ENCODE data around the gene FLRT1.

FLRT1 gene

GRCh38 chr11:64072871-64073270 is 37.1 kb downstream of the FLRT1 start:
- Histone ChIP-seq H3K27me3 (ENCODE audit: control insufficient read depth in 2 of 2, insufficient read depth in 2 of 2, low read length in 2 of 2) (no peaks in the 10 kb centered on the region), H3K36me3 (ENCODE audit: control insufficient read depth in 2 of 2, insufficient read depth in 2 of 2, low read length in 2 of 2) (no peaks in the 10 kb centered on the region), H3K27ac (ENCODE audit: low read depth in 2 of 2, low read length in 2 of 2) (no peak overlapping the region), H3K4me1 (ENCODE audit: control insufficient read depth in 2 of 2, insufficient read depth in 2 of 2, low read length in 2 of 2) (no peaks in the 10 kb centered on the region), H3K9ac (ENCODE audit: low read depth in 1 of 2, low read length in 2 of 2) (no peak overlapping the region), H3K4me3 (ENCODE audit: low read length in 2 of 2) (no peak overlapping the region), H3K9me3 (ENCODE audit: control insufficient read depth in 2 of 2, low read length in 2 of 2) (no peaks in the 10 kb centered on the region)

GRCh38 chr11:64073542-64073941 is 37.8 kb downstream of the FLRT1 start:
- Histone ChIP-seq H3K4me3 (ENCODE audit: low read length in 2 of 2) (no peak overlapping the region), H3K27ac (ENCODE audit: low read depth in 2 of 2, low read length in 2 of 2) (no peak overlapping the region), H3K4me1 (ENCODE audit: control insufficient read depth in 2 of 2, insufficient read depth in 2 of 2, low read length in 2 of 2) (no peaks in the 10 kb centered on the region), H3K27me3 (ENCODE audit: control insufficient read depth in 2 of 2, insufficient read depth in 2 of 2, low read length in 2 of 2) (no peaks in the 10 kb centered on the region), H3K9ac (ENCODE audit: low read depth in 1 of 2, low read length in 2 of 2) (no peak overlapping the region), H3K36me3 (ENCODE audit: control insufficient read depth in 2 of 2, insufficient read depth in 2 of 2, low read length in 2 of 2) (no peaks in the 10 kb centered on the region), H3K9me3 (ENCODE audit: control insufficient read depth in 2 of 2, low read length in 2 of 2) (no peaks in the 10 kb centered on the region)

GRCh38 chr11:64074239-64074638 is 38.5 kb downstream of the FLRT1 start:
- no peak overlapping the region for H3K4me3 ChIP-seq (ENCODE audit: low read length in 2 of 2)
- no peaks in the 10 kb centered on the region for H3K4me1 ChIP-seq (ENCODE audit: control insufficient read depth in 2 of 2, insufficient read depth in 2 of 2, low read length in 2 of 2)
- H3K36me3 ChIP-seq (ENCODE audit: control insufficient read depth in 2 of 2, insufficient read depth in 2 of 2, low read length in 2 of 2), result no peaks in the 10 kb centered on the region
- H3K27ac ChIP-seq (ENCODE audit: low read depth in 2 of 2, low read length in 2 of 2), result no peak overlapping the region
- no peaks in the 10 kb centered on the region for H3K9me3 ChIP-seq (ENCODE audit: control insufficient read depth in 2 of 2, low read length in 2 of 2)
- H3K27me3 ChIP-seq (ENCODE audit: control insufficient read depth in 2 of 2, insufficient read depth in 2 of 2, low read length in 2 of 2), result no peaks in the 10 kb centered on the region
- no peak overlapping the region for H3K9ac ChIP-seq (ENCODE audit: low read depth in 1 of 2, low read length in 2 of 2)

- Histone ChIP-seq H3K9ac (ENCODE audit: low read depth in 1 of 2, low read length in 2 of 2) (no peak overlapping the region), H3K4me1 (ENCODE audit: control insufficient read depth in 2 of 2, insufficient read depth in 2 of 2, low read length in 2 of 2) (no peaks in the 10 kb centered on the region), H3K27me3 (ENCODE audit: control insufficient read depth in 2 of 2, insufficient read depth in 2 of 2, low read length in 2 of 2) (no peaks in the 10 kb centered on the region), H3K27ac (ENCODE audit: low read depth in 2 of 2, low read length in 2 of 2) (no peak overlapping the region), H3K36me3 (ENCODE audit: control insufficient read depth in 2 of 2, insufficient read depth in 2 of 2, low read length in 2 of 2) (no peaks in the 10 kb centered on the region), H3K9me3 (ENCODE audit: control insufficient read depth in 2 of 2, low read length in 2 of 2) (no peaks in the 10 kb centered on the region), H3K4me3 (ENCODE audit: low read length in 2 of 2) (no peak overlapping the region)
These were observed 41.0 kb downstream of the FLRT1 start for GRCh38 chr11:64076758-64077157.

GRCh38 chr11:64077607-64078006 is 41.9 kb downstream of the FLRT1 start:
- H3K27me3 ChIP-seq (ENCODE audit: control insufficient read depth in 2 of 2, insufficient read depth in 2 of 2, low read length in 2 of 2), result no peaks in the 10 kb centered on the region
- no peaks in the 10 kb centered on the region for H3K36me3 ChIP-seq (ENCODE audit: control insufficient read depth in 2 of 2, insufficient read depth in 2 of 2, low read length in 2 of 2)
- no peaks in the 10 kb centered on the region for H3K9me3 ChIP-seq (ENCODE audit: control insufficient read depth in 2 of 2, low read length in 2 of 2)
- no peak overlapping the region for H3K4me3 ChIP-seq (ENCODE audit: low read length in 2 of 2)
- H3K9ac ChIP-seq (ENCODE audit: low read depth in 1 of 2, low read length in 2 of 2), result no peak overlapping the region
- no peaks in the 10 kb centered on the region for H3K4me1 ChIP-seq (ENCODE audit: control insufficient read depth in 2 of 2, insufficient read depth in 2 of 2, low read length in 2 of 2)
- H3K27ac ChIP-seq (ENCODE audit: low read depth in 2 of 2, low read length in 2 of 2), result no peak overlapping the region

- Histone ChIP-seq H3K27me3 (ENCODE audit: control insufficient read depth in 2 of 2, insufficient read depth in 2 of 2, low read length in 2 of 2) (no peaks in the 10 kb centered on the region), H3K4me3 (ENCODE audit: low read length in 2 of 2) (no peak overlapping the region), H3K4me1 (ENCODE audit: control insufficient read depth in 2 of 2, insufficient read depth in 2 of 2, low read length in 2 of 2) (no peaks in the 10 kb centered on the region), H3K9me3 (ENCODE audit: control insufficient read depth in 2 of 2, low read length in 2 of 2) (no peaks in the 10 kb centered on the region), H3K27ac (ENCODE audit: low read depth in 2 of 2, low read length in 2 of 2) (no peak overlapping the region), H3K9ac (ENCODE audit: low read depth in 1 of 2, low read length in 2 of 2) (no peak overlapping the region), H3K36me3 (ENCODE audit: control insufficient read depth in 2 of 2, insufficient read depth in 2 of 2, low read length in 2 of 2) (no peaks in the 10 kb centered on the region)
These were observed 42.6 kb downstream of the FLRT1 start for GRCh38 chr11:64078284-64078683.

- H3K9ac ChIP-seq (ENCODE audit: low read depth in 1 of 2, low read length in 2 of 2), result no peak overlapping the region
- H3K27me3 ChIP-seq (ENCODE audit: control insufficient read depth in 2 of 2, insufficient read depth in 2 of 2, low read length in 2 of 2), result no peaks in the 10 kb centered on the region
- no peaks in the 10 kb centered on the region for H3K4me1 ChIP-seq (ENCODE audit: control insufficient read depth in 2 of 2, insufficient read depth in 2 of 2, low read length in 2 of 2)
- H3K27ac ChIP-seq (ENCODE audit: low read depth in 2 of 2, low read length in 2 of 2), result no peak overlapping the region
- H3K36me3 ChIP-seq (ENCODE audit: control insufficient read depth in 2 of 2, insufficient read depth in 2 of 2, low read length in 2 of 2), result no peaks in the 10 kb centered on the region
- no peak overlapping the region for H3K4me3 ChIP-seq (ENCODE audit: low read length in 2 of 2)
- no peaks in the 10 kb centered on the region for H3K9me3 ChIP-seq (ENCODE audit: control insufficient read depth in 2 of 2, low read length in 2 of 2)
These were observed 43.2 kb downstream of the FLRT1 start for GRCh38 chr11:64078905-64079304.

- no peak overlapping the region for H3K4me3 ChIP-seq (ENCODE audit: low read length in 2 of 2)
- H3K9me3 ChIP-seq (ENCODE audit: control insufficient read depth in 2 of 2, low read length in 2 of 2), result no peaks in the 10 kb centered on the region
- H3K27ac ChIP-seq (ENCODE audit: low read depth in 2 of 2, low read length in 2 of 2), result no peak overlapping the region
- H3K36me3 ChIP-seq (ENCODE audit: control insufficient read depth in 2 of 2, insufficient read depth in 2 of 2, low read length in 2 of 2), result no peaks in the 10 kb centered on the region
- peaks cover 0 to under 1% of the 10 kb centered on the region in 2 donors for H3K4me1 ChIP-seq (ENCODE audit: control insufficient read depth in 2 of 2, insufficient read depth in 2 of 2, low read length in 2 of 2)
- no peak overlapping the region for H3K9ac ChIP-seq (ENCODE audit: low read depth in 1 of 2, low read length in 2 of 2)
- no peaks in the 10 kb centered on the region for H3K27me3 ChIP-seq (ENCODE audit: control insufficient read depth in 2 of 2, insufficient read depth in 2 of 2, low read length in 2 of 2)
These were observed 44.7 kb downstream of the FLRT1 start for GRCh38 chr11:64080390-64080789.

GRCh38 chr11:64081745-64082442 is 46.2 kb downstream of the FLRT1 start:
- H3K27ac ChIP-seq (ENCODE audit: low read depth in 2 of 2, low read length in 2 of 2), result no peak overlapping the region
- H3K9me3 ChIP-seq (ENCODE audit: control insufficient read depth in 2 of 2, low read length in 2 of 2), result no peaks in the 10 kb centered on the region
- H3K4me1 ChIP-seq (ENCODE audit: control insufficient read depth in 2 of 2, insufficient read depth in 2 of 2, low read length in 2 of 2), result peaks cover 0 to 2% of the 10 kb centered on the region in 2 donors
- H3K4me3 ChIP-seq (ENCODE audit: low read length in 2 of 2), result no peak overlapping the region
- no peaks in the 10 kb centered on the region for H3K27me3 ChIP-seq (ENCODE audit: control insufficient read depth in 2 of 2, insufficient read depth in 2 of 2, low read length in 2 of 2)
- no peaks in the 10 kb centered on the region for H3K36me3 ChIP-seq (ENCODE audit: control insufficient read depth in 2 of 2, insufficient read depth in 2 of 2, low read length in 2 of 2)
- no peak overlapping the region for H3K9ac ChIP-seq (ENCODE audit: low read depth in 1 of 2, low read length in 2 of 2)

- Histone ChIP-seq H3K9me3 (ENCODE audit: control insufficient read depth in 2 of 2, low read length in 2 of 2) (no peaks in the 10 kb centered on the region), H3K4me3 (ENCODE audit: low read length in 2 of 2) (no peak overlapping the region), H3K4me1 (ENCODE audit: control insufficient read depth in 2 of 2, insufficient read depth in 2 of 2, low read length in 2 of 2) (peaks cover 0 to 4% of the 10 kb centered on the region in 2 donors), H3K27me3 (ENCODE audit: control insufficient read depth in 2 of 2, insufficient read depth in 2 of 2, low read length in 2 of 2) (no peaks in the 10 kb centered on the region), H3K27ac (ENCODE audit: low read depth in 2 of 2, low read length in 2 of 2) (no peak overlapping the region), H3K36me3 (ENCODE audit: control insufficient read depth in 2 of 2, insufficient read depth in 2 of 2, low read length in 2 of 2) (no peaks in the 10 kb centered on the region), H3K9ac (ENCODE audit: low read depth in 1 of 2, low read length in 2 of 2) (no peak overlapping the region)
These were observed 47.8 kb downstream of the FLRT1 start for GRCh38 chr11:64083398-64084080.

All from mucosa of rectum (tissue), 2 donors.